H9 (cell line): Measurements from ENCODE around the gene DAPL1. TPM values are rescaled to one million over a fixed set of nuclear protein-coding genes. Genes with fewer than 3 reads are reported as not detected.

Source experiments
- DNase-seq: peaks from one replicate; pipeline ENCODE4 v3.0.0-alpha.2; 2017
- H2AFZ ChIP-seq: one replicate; pipeline ENCODE4 v1.6.1; 2013; ENCODE audit warnings: mild to moderate bottlenecking, low read length, control low read depth, moderate library complexity
- H2AK5ac ChIP-seq: 2 replicates; pipeline ENCODE4 v1.6.1; 2013; ENCODE audit warnings: low read length, control low read depth, mixed read lengths; ENCODE audit not compliant: insufficient read length
- H2BK120ac ChIP-seq: one replicate; pipeline ENCODE4 v1.6.1; 2013; ENCODE audit warnings: low read depth, mild to moderate bottlenecking, low read length, control low read depth, inconsistent platforms; ENCODE audit not compliant: poor library complexity, severe bottlenecking
- H2BK12ac ChIP-seq: 2 replicates; pipeline ENCODE4 v1.6.1; 2013; ENCODE audit warnings: low read length, control low read depth, mixed read lengths, low read depth; ENCODE audit not compliant: insufficient read length
- H2BK15ac ChIP-seq: 2 replicates; pipeline ENCODE4 v1.6.1; 2013; ENCODE audit warnings: low read depth, low read length, control low read depth
- H2BK20ac ChIP-seq: one replicate; pipeline ENCODE4 v1.6.1; 2013; ENCODE audit warnings: low read depth, mild to moderate bottlenecking, low read length, control low read depth, inconsistent platforms; ENCODE audit not compliant: poor library complexity, severe bottlenecking
- H2BK5ac ChIP-seq: 2 replicates; pipeline ENCODE4 v1.6.1; 2013; ENCODE audit warnings: low read length, control low read depth, mixed read lengths; ENCODE audit not compliant: insufficient read length
- H3K14ac ChIP-seq: 2 replicates; pipeline ENCODE4 v1.6.1; 2013; ENCODE audit warnings: low read length, control low read depth; ENCODE audit not compliant: insufficient read depth
- H3K18ac ChIP-seq: 2 replicates; pipeline ENCODE4 v1.6.1; 2013; ENCODE audit warnings: low read depth, mild to moderate bottlenecking, mixed read lengths, low read length, control low read depth; ENCODE audit not compliant: insufficient read length
- H3K23ac ChIP-seq: 2 replicates; pipeline ENCODE4 v1.6.1; 2013; ENCODE audit warnings: low read length, control low read depth, mixed read lengths, low read depth; ENCODE audit not compliant: insufficient read length
- H3K23me2 ChIP-seq: 2 replicates; pipeline ENCODE4 v1.6.1; 2013; ENCODE audit warnings: low read depth, mild to moderate bottlenecking, mixed read lengths, low read length, control low read depth; ENCODE audit not compliant: insufficient read length, poor library complexity, severe bottlenecking
- H3K27ac ChIP-seq: 2 replicates; pipeline ENCODE4 v1.5.1; 2013; ENCODE audit warnings: low read length, control low read depth, mixed read lengths, low read depth; ENCODE audit not compliant: insufficient read length
- H3K27me3 ChIP-seq: 2 replicates; pipeline ENCODE4 v1.6.1; 2013; ENCODE audit warnings: low read length, control low read depth, inconsistent platforms; ENCODE audit not compliant: insufficient read depth
- H3K4ac ChIP-seq: 2 replicates; pipeline ENCODE4 v1.6.1; 2013; ENCODE audit warnings: low read depth, mild to moderate bottlenecking, control low read depth, inconsistent platforms, low read length, moderate library complexity
- H3K4me1 ChIP-seq: 2 replicates; pipeline ENCODE4 v1.6.1; 2013; ENCODE audit warnings: low read length, control low read depth, inconsistent platforms; ENCODE audit not compliant: insufficient read depth
- H3K4me2 ChIP-seq: 2 replicates; pipeline ENCODE4 v1.6.1; 2013; ENCODE audit warnings: low read length, control low read depth, mixed read lengths; ENCODE audit not compliant: insufficient read length, insufficient read depth
- H3K56ac ChIP-seq: 2 replicates; pipeline ENCODE4 v1.6.1; 2013; ENCODE audit warnings: low read depth, mild to moderate bottlenecking, mixed read lengths, low read length, control low read depth; ENCODE audit not compliant: insufficient read length
- H3K79me1 ChIP-seq: 2 replicates; pipeline ENCODE4 v1.6.1; 2013; ENCODE audit warnings: low read depth, mild to moderate bottlenecking, moderate library complexity, low read length, control low read depth, inconsistent platforms; ENCODE audit not compliant: insufficient read depth, poor library complexity, severe bottlenecking
- H3K79me2 ChIP-seq: 2 replicates; pipeline ENCODE4 v1.6.1; 2013; ENCODE audit warnings: low read length, control low read depth, inconsistent platforms; ENCODE audit not compliant: insufficient read depth
- H3K9ac ChIP-seq: 2 replicates; pipeline ENCODE4 v1.6.1; 2013; ENCODE audit warnings: low read length, control low read depth, mixed read lengths; ENCODE audit not compliant: insufficient read length; ENCODE audit errors: extremely low read depth
- H3K9me3 ChIP-seq: one replicate; pipeline ENCODE4 v1.6.1; 2013; ENCODE audit warnings: low read depth, low read length, inconsistent platforms; ENCODE audit not compliant: control insufficient read depth
- H3T11ph ChIP-seq: one replicate; pipeline ENCODE4 v1.6.1; 2013; ENCODE audit warnings: mild to moderate bottlenecking, low read length, control low read depth, inconsistent platforms
- H4K20me1 ChIP-seq: one replicate; pipeline ENCODE4 v1.6.1; 2013; ENCODE audit not compliant: control insufficient read depth, insufficient read length, insufficient read depth
- H4K5ac ChIP-seq: 2 replicates; pipeline ENCODE4 v1.6.1; 2013; ENCODE audit warnings: low read depth, mild to moderate bottlenecking, mixed read lengths, low read length, control low read depth; ENCODE audit not compliant: insufficient read length
- H4K8ac ChIP-seq: replicated peaks from 2 replicates; pipeline ENCODE4 v1.6.1; 2013; ENCODE audit warnings: low read length, control low read depth, mixed read lengths, low read depth; ENCODE audit not compliant: insufficient read length
- H4K91ac ChIP-seq: 2 replicates; pipeline ENCODE4 v1.6.1; 2013; ENCODE audit warnings: low read depth, mild to moderate bottlenecking, moderate library complexity, mixed read lengths, low read length, control low read depth; ENCODE audit not compliant: insufficient read length
- H3K27ac Mint-ChIP-seq, 3 experiments: 2 replicates in 2 of 3; 3 replicates in 1 of 3; pipeline ENCODE4 v1.8.0; 2020 to 2021; ENCODE audit warnings: mixed read lengths in 3 of 3, mild to moderate bottlenecking in 1 of 3, moderate library complexity in 1 of 3
- H3K27me3 Mint-ChIP-seq: 2 replicates; pipeline ENCODE4 v1.8.0; 2021; ENCODE audit warnings: low read depth, mild to moderate bottlenecking, moderate library complexity, mixed read lengths
- H3K36me3 Mint-ChIP-seq, 3 experiments: 2 replicates in 2 of 3; 3 replicates in 1 of 3; pipeline ENCODE4 v1.8.0; 2020 to 2021; ENCODE audit warnings: low read depth in 3 of 3, mixed read lengths in 3 of 3; ENCODE audit not compliant: insufficient read depth in 1 of 3
- H3K4me1 Mint-ChIP-seq, 2 experiments: 2 replicates each; pipeline ENCODE4 v1.8.0; 2020; ENCODE audit warnings: mixed read lengths in 2 of 2
- H3K4me3 Mint-ChIP-seq, 2 experiments: 2 replicates in 1 of 2; 3 replicates in 1 of 2; pipeline ENCODE4 v1.8.0; 2020 to 2021; ENCODE audit warnings: mild to moderate bottlenecking in 2 of 2, mixed read lengths in 2 of 2, moderate library complexity in 1 of 2
- H3K9me3 Mint-ChIP-seq, 2 experiments: 2 replicates in 1 of 2; 3 replicates in 1 of 2; pipeline ENCODE4 v1.8.0; 2020; ENCODE audit warnings: mild to moderate bottlenecking in 2 of 2, mixed read lengths in 2 of 2, moderate library complexity in 1 of 2
- WGBS: extraction: QIAGEN DNeasy Blood & Tissue Kit; methylation state at CpG from one replicate; pipeline ENCODE4 v1.1.7; 2013; ENCODE audit warnings: missing lambda C conversion rate, low lambda C conversion rate, mixed read lengths; ENCODE audit not compliant: insufficient read length; ENCODE audit errors: extremely low coverage; 5-methylcytosine and 5-hydroxymethylcytosine counted together
- total RNA-seq: library from RNA; stranded (reverse); gene quantifications from 2 replicates; pipeline ENCODE4 v1.2.1, GENCODE V29; 2021
- TF ChIP-seq, protein P1 (sequence below): fragments of 200-600 bp; sonication (generic); conservative IDR thresholded peaks from 3 replicates; pipeline ENCODE4 v1.8.0; 2021; ENCODE audit warnings: antibody characterized with exemption, mild to moderate bottlenecking

DAPL1 gene
- total RNA-seq, 1 experiment from 2014 or later = not detected

DNA sequence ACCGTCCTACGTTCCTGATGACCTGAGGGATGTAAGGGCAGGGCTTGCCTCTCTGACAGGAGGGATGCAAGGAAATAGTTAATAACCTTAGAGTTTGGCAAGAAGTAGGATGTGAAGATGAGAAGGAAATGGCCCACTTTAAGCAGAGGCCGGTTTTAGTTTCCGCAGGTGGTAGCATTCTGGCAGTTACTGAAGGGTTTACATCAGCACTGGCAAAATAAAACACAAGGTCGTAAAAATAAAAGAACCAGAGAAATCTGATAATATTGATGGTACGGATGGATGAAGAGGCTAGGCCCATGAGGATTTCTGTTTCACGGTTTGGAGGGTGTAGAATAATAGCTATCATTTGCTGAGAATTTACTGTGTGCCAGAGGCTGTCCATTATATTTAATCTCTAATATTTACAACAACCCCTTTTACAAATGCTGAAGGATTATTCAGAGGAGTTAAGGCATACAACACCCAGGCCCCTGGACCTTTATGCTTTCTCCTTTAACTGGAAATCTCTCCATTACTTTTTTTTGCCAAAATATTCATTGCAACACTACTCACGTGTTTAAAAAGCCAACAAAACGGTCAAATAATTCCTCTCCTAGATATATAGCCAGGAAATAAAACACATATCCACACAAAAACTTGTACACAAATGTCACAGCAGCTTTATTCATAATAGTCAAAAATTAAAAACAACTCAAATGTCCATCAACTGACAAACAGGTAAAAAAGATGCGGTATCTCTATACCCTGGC is 28.5 kb downstream of the DAPL1 start:
- Mint-ChIP-seq H3K4me1 (peaks cover 12% of the 10 kb centered on the region in 2 experiments), H3K36me3 (no peaks in the 10 kb centered on the region), H3K27ac (no peak overlapping the region; a peak in 2 of 7 replicates), H3K4me3 (no peak overlapping the region), H3K27me3 (no peaks in the 10 kb centered on the region; the same call in 1 of the 2 replicates), H3K9me3 (no peaks in the 10 kb centered on the region)
- Histone ChIP-seq H3T11ph (no peak overlapping the region), H3K23me2 (no peaks in the 10 kb centered on the region), H3K18ac (no peak overlapping the region), H4K91ac (no peak overlapping the region), H2BK120ac (no peak overlapping the region), H3K4ac (no peak overlapping the region), H4K5ac (no peak overlapping the region), H2BK20ac (no peak overlapping the region), H2AFZ (no peak overlapping the region), H2BK12ac (no peak overlapping the region), H3K27me3 (no peaks in the 10 kb centered on the region), H2BK15ac (no peak overlapping the region), H2BK5ac (no peak overlapping the region), H3K14ac (no peak overlapping the region), H4K8ac (no peak overlapping the region), H3K9me3 (no peaks in the 10 kb centered on the region), H3K4me1 (no peaks in the 10 kb centered on the region), H3K9ac (no peak overlapping the region), H3K27ac (no peak overlapping the region), H3K23ac (no peak overlapping the region), H3K79me1 (no peaks in the 10 kb centered on the region), H3K4me2 (no peak overlapping the region), H3K79me2 (no peaks in the 10 kb centered on the region), H2AK5ac (no peak overlapping the region), H3K56ac (no peak overlapping the region), H4K20me1 (no peaks in the 10 kb centered on the region)
- no peak for DNase-seq
- TF ChIP-seq, protein P1, sequence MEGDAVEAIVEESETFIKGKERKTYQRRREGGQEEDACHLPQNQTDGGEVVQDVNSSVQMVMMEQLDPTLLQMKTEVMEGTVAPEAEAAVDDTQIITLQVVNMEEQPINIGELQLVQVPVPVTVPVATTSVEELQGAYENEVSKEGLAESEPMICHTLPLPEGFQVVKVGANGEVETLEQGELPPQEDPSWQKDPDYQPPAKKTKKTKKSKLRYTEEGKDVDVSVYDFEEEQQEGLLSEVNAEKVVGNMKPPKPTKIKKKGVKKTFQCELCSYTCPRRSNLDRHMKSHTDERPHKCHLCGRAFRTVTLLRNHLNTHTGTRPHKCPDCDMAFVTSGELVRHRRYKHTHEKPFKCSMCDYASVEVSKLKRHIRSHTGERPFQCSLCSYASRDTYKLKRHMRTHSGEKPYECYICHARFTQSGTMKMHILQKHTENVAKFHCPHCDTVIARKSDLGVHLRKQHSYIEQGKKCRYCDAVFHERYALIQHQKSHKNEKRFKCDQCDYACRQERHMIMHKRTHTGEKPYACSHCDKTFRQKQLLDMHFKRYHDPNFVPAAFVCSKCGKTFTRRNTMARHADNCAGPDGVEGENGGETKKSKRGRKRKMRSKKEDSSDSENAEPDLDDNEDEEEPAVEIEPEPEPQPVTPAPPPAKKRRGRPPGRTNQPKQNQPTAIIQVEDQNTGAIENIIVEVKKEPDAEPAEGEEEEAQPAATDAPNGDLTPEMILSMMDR = no peak
- WGBS = no CpG with 5 or more reads among the region's 10 CpGs
